ENCODE data around the gene ABTB2. TPM values are rescaled to one million over a fixed set of nuclear protein-coding genes. Genes with fewer than 3 reads are reported as not detected.

The ABTB2 gene
- total and polyA plus RNA-seq, 2 experiments from 2014 or later = 2.6 to 12.1 TPM

GRCh38 chr11:34379079-34379478 is 21.3 kb upstream of the ABTB2 start:
- H3K36me3 Mint-ChIP-seq (ENCODE audit: low read depth) = peaks cover 13% of the 10 kb centered on the region; the same call in 2 of the 3 replicates
- H3K4me2 ChIP-seq = no peak overlapping the region
- no peak overlapping the region for H3K4me3 Mint-ChIP-seq

More at GRCh38 chr11:34379079-34379478, 21.3 kb upstream of the ABTB2 start:
- Histone ChIP-seq H2AFZ (no peak overlapping the region), H4K20me1 (replicated peaks; ENCODE audit: insufficient read depth) (no peaks in the 10 kb centered on the region), H3K79me2 (replicated peaks; ENCODE audit: insufficient read depth) (no peaks in the 10 kb centered on the region), H3K27ac (ENCODE audit: low read depth) (no peak overlapping the region), H3K9me2 (ENCODE audit: insufficient read depth) (no peaks in the 10 kb centered on the region), H3K27me3 (ENCODE audit: insufficient read depth) (no peaks in the 10 kb centered on the region), H3K4me1 (ENCODE audit: insufficient read depth) (no peaks in the 10 kb centered on the region), H3K4me3 (no peak overlapping the region), H3F3A (replicated peaks; ENCODE audit: low read depth) (no peaks in the 10 kb centered on the region), H3K36me3 (ENCODE audit: insufficient read depth) (no peaks in the 10 kb centered on the region)
- ATAC-seq (no peak), DNase-seq (ENCODE audit: low spot score) (no peak)
- Mint-ChIP-seq H3K4me1 (no peaks in the 10 kb centered on the region), H3K27ac (no peak overlapping the region), H3K27me3 (ENCODE audit: insufficient read depth, low read depth, poor library complexity) (peaks cover 3% of the 10 kb centered on the region), H3K9me3 (peaks cover 39% of the 10 kb centered on the region)
- TF ChIP-seq ZNF331 (CRISPR knock-in tag; IDR thresholded peaks at IDR 0.05; ENCODE audit: low read depth) (no peak), JUNB (IDR thresholded peaks at IDR 0.05; ENCODE audit: unreplicated experiment) (no peak), STAT1 (IDR thresholded peaks at IDR 0.05; ENCODE audit: unreplicated experiment) (no peak), EZH2 (IDR thresholded peaks at IDR 0.05; ENCODE audit: low read depth, unreplicated experiment) (no peak), EZH2phosphoT487 (IDR thresholded peaks at IDR 0.05; ENCODE audit: unreplicated experiment) (no peak), POLR2AphosphoS5 (IDR thresholded peaks at IDR 0.05; ENCODE audit: low read depth) (no peak), ZNF114 (CRISPR knock-in tag; IDR thresholded peaks at IDR 0.05) (no peak), NANOG (IDR thresholded peaks at IDR 0.05; ENCODE audit: borderline replicate concordance) (no peak), CTCF (conservative IDR thresholded peaks at IDR 0.05; ENCODE audit: low read depth in 2 of 2) (no peak), CREB1 (CRISPR knock-in tag; IDR thresholded peaks at IDR 0.05; ENCODE audit: low read depth) (no peak)
- TF ChIP-seq, protein P1, sequence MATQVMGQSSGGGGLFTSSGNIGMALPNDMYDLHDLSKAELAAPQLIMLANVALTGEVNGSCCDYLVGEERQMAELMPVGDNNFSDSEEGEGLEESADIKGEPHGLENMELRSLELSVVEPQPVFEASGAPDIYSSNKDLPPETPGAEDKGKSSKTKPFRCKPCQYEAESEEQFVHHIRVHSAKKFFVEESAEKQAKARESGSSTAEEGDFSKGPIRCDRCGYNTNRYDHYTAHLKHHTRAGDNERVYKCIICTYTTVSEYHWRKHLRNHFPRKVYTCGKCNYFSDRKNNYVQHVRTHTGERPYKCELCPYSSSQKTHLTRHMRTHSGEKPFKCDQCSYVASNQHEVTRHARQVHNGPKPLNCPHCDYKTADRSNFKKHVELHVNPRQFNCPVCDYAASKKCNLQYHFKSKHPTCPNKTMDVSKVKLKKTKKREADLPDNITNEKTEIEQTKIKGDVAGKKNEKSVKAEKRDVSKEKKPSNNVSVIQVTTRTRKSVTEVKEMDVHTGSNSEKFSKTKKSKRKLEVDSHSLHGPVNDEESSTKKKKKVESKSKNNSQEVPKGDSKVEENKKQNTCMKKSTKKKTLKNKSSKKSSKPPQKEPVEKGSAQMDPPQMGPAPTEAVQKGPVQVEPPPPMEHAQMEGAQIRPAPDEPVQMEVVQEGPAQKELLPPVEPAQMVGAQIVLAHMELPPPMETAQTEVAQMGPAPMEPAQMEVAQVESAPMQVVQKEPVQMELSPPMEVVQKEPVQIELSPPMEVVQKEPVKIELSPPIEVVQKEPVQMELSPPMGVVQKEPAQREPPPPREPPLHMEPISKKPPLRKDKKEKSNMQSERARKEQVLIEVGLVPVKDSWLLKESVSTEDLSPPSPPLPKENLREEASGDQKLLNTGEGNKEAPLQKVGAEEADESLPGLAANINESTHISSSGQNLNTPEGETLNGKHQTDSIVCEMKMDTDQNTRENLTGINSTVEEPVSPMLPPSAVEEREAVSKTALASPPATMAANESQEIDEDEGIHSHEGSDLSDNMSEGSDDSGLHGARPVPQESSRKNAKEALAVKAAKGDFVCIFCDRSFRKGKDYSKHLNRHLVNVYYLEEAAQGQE (IDR thresholded peaks at IDR 0.05; ENCODE audit: unreplicated experiment) = no peak
- TF ChIP-seq, protein P2, sequence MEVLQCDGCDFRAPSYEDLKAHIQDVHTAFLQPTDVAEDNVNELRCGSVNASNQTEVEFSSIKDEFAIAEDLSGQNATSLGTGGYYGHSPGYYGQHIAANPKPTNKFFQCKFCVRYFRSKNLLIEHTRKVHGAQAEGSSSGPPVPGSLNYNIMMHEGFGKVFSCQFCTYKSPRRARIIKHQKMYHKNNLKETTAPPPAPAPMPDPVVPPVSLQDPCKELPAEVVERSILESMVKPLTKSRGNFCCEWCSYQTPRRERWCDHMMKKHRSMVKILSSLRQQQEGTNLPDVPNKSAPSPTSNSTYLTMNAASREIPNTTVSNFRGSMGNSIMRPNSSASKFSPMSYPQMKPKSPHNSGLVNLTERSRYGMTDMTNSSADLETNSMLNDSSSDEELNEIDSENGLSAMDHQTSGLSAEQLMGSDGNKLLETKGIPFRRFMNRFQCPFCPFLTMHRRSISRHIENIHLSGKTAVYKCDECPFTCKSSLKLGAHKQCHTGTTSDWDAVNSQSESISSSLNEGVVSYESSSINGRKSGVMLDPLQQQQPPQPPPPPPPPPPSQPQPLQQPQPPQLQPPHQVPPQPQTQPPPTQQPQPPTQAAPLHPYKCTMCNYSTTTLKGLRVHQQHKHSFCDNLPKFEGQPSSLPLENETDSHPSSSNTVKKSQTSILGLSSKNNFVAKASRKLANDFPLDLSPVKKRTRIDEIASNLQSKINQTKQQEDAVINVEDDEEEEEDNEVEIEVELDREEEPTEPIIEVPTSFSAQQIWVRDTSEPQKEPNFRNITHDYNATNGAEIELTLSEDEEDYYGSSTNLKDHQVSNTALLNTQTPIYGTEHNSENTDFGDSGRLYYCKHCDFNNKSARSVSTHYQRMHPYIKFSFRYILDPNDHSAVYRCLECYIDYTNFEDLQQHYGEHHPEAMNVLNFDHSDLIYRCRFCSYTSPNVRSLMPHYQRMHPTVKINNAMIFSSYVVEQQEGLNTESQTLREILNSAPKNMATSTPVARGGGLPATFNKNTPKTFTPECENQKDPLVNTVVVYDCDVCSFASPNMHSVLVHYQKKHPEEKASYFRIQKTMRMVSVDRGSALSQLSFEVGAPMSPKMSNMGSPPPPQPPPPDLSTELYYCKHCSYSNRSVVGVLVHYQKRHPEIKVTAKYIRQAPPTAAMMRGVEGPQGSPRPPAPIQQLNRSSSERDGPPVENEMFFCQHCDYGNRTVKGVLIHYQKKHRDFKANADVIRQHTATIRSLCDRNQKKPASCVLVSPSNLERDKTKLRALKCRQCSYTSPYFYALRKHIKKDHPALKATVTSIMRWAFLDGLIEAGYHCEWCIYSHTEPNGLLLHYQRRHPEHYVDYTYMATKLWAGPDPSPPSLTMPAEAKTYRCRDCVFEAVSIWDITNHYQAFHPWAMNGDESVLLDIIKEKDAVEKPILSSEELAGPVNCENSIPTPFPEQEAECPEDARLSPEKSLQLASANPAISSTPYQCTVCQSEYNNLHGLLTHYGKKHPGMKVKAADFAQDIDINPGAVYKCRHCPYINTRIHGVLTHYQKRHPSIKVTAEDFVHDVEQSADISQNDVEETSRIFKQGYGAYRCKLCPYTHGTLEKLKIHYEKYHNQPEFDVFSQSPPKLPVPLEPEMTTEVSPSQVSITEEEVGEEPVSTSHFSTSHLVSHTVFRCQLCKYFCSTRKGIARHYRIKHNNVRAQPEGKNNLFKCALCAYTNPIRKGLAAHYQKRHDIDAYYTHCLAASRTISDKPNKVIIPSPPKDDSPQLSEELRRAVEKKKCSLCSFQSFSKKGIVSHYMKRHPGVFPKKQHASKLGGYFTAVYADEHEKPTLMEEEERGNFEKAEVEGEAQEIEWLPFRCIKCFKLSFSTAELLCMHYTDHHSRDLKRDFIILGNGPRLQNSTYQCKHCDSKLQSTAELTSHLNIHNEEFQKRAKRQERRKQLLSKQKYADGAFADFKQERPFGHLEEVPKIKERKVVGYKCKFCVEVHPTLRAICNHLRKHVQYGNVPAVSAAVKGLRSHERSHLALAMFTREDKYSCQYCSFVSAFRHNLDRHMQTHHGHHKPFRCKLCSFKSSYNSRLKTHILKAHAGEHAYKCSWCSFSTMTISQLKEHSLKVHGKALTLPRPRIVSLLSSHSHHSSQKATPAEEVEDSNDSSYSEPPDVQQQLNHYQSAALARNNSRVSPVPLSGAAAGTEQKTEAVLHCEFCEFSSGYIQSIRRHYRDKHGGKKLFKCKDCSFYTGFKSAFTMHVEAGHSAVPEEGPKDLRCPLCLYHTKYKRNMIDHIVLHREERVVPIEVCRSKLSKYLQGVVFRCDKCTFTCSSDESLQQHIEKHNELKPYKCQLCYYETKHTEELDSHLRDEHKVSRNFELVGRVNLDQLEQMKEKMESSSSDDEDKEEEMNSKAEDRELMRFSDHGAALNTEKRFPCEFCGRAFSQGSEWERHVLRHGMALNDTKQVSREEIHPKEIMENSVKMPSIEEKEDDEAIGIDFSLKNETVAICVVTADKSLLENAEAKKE (CRISPR knock-in tag; IDR thresholded peaks at IDR 0.05) = no peak
- TF ChIP-seq, protein P3, sequence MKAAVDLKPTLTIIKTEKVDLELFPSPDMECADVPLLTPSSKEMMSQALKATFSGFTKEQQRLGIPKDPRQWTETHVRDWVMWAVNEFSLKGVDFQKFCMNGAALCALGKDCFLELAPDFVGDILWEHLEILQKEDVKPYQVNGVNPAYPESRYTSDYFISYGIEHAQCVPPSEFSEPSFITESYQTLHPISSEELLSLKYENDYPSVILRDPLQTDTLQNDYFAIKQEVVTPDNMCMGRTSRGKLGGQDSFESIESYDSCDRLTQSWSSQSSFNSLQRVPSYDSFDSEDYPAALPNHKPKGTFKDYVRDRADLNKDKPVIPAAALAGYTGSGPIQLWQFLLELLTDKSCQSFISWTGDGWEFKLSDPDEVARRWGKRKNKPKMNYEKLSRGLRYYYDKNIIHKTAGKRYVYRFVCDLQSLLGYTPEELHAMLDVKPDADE (IDR thresholded peaks at IDR 0.05) = no peak

Data from GM23338 (cell line).